Common myeloid progenitor, CD34-positive (primary cell): ENCODE measurements around the gene SF3B3.
A peak's percentile ranks its signal among the peaks of the same experiment; 100 is the strongest.

Experiments
- CTCF ChIA-PET: fragments of 350-600 bp; sonication (Branson Sonifier 250); formaldehyde crosslinking; loops from one replicate; lab custom pipeline; 2021; ENCODE audit warnings: antibody characterized with exemption; lab: Charles Lee
- POLR2A ChIA-PET: fragments of 350-600 bp; sonication (Branson Sonifier 250); formaldehyde crosslinking; loops from one replicate; lab custom pipeline; 2021; ENCODE audit warnings: antibody characterized with exemption; lab: Charles Lee
- DNase-seq, 3 donors: peaks; one replicate each; pipeline versions ENCODE4 v3.0.0 to v3.0.0-alpha.2; 2013
- H3K27ac ChIP-seq, 2 experiments: 1 replicate in 1 of 2; 2 replicates in 1 of 2; pipeline ENCODE4 v1.7.0; 2013; ENCODE audit warnings: inconsistent platforms in 2 of 2, low read length in 2 of 2, mild to moderate bottlenecking in 2 of 2, low read depth in 1 of 2, moderate library complexity in 1 of 2; ENCODE audit not compliant: severe bottlenecking in 2 of 2, insufficient read depth in 1 of 2, poor library complexity in 1 of 2
- H3K27me3 ChIP-seq, 5 experiments: replicated peaks in 2 of 5; 1 replicate in 3 of 5; 2 replicates in 2 of 5; pipeline versions ENCODE4 v1.6.1 to v1.7.0; 2013; ENCODE audit warnings: low read length in 4 of 5, mild to moderate bottlenecking in 2 of 5, moderate library complexity in 2 of 5, inconsistent platforms in 1 of 5; ENCODE audit not compliant: insufficient read depth in 5 of 5, control insufficient read depth in 4 of 5
- H3K36me3 ChIP-seq, 4 experiments: 1 replicate in 2 of 4; 2 replicates in 2 of 4; pipeline versions ENCODE4 v1.6.1 to v1.7.0; 2013; ENCODE audit warnings: low read length in 3 of 4, control low read depth in 1 of 4, mild to moderate bottlenecking in 1 of 4; ENCODE audit not compliant: control insufficient read depth in 4 of 4, insufficient read depth in 4 of 4
- H3K4me1 ChIP-seq, 4 experiments: 1 replicate in 3 of 4; 2 replicates in 1 of 4; pipeline versions ENCODE4 v1.6.1 to v1.7.1; 2013; ENCODE audit warnings: low read length in 3 of 4, mild to moderate bottlenecking in 3 of 4, control low read depth in 1 of 4, inconsistent platforms in 1 of 4, moderate library complexity in 1 of 4; ENCODE audit not compliant: control insufficient read depth in 4 of 4, insufficient read depth in 4 of 4; ENCODE audit errors: control extremely low read depth in 1 of 4
- H3K4me3 ChIP-seq, 7 experiments: 1 replicate in 4 of 7; 2 replicates in 3 of 7; pipeline versions ENCODE4 v1.5.1 to v1.7.0; 2013; ENCODE audit warnings: mild to moderate bottlenecking in 7 of 7, low read length in 6 of 7, moderate library complexity in 6 of 7, inconsistent platforms in 2 of 7, low read depth in 2 of 7, control low read depth in 1 of 7; ENCODE audit not compliant: insufficient read depth in 4 of 7, control insufficient read depth in 1 of 7; ENCODE audit errors: extremely low read depth in 1 of 7
- H3K9me3 ChIP-seq, 5 experiments: 1 replicate in 4 of 5; 2 replicates in 1 of 5; pipeline versions ENCODE4 v1.6.1 to v1.7.1; 2013; ENCODE audit warnings: low read length in 4 of 5, mild to moderate bottlenecking in 2 of 5, inconsistent platforms in 1 of 5, low read depth in 1 of 5, moderate library complexity in 1 of 5; ENCODE audit not compliant: control insufficient read depth in 4 of 5, insufficient read depth in 2 of 5; ENCODE audit errors: control extremely low read depth in 1 of 5
- WGBS: methylation state at CpG from one replicate; pipeline ENCODE4 v1.1.5; 2013; ENCODE audit not compliant: insufficient coverage; 5-methylcytosine and 5-hydroxymethylcytosine counted together

The SF3B3 gene

GRCh38 chr16:70493802-70494201 is 29.8 kb upstream of the SF3B3 start:
- H3K4me3 ChIP-seq = no peak overlapping the region
- H3K4me1 ChIP-seq = peaks cover 0 to 9% (median 2%) of the 10 kb centered on the region in 4 experiments
- no peak for DNase-seq
- 96% methylated on average over 3 of the region's 3 CpGs for WGBS
- H3K27ac ChIP-seq = no peak overlapping the region
- peaks cover 25 to 63% (median 39%) of the 10 kb centered on the region in 4 experiments for H3K36me3 ChIP-seq
- H3K9me3 ChIP-seq = no peaks in the 10 kb centered on the region
- POLR2A ChIA-PET = no interaction called here
- no peaks in the 10 kb centered on the region for H3K27me3 ChIP-seq
- CTCF ChIA-PET = interaction anchor here (1.0 to 1.2 kb wide), 2 partner anchors 10 to 23 kb away, joined by 3 read pairs; no protein-coding TSS in a partner anchor

GRCh38 chr16:70494202-70494770 is 29.3 kb upstream of the SF3B3 start:
- Histone ChIP-seq H3K36me3 (peaks cover 27 to 64% (median 40%) of the 10 kb centered on the region in 4 experiments), H3K4me1 (peaks cover 0 to 9% (median 2%) of the 10 kb centered on the region in 4 experiments), H3K4me3 (no peak overlapping the region), H3K27me3 (no peaks in the 10 kb centered on the region), H3K9me3 (no peaks in the 10 kb centered on the region), H3K27ac (no peak overlapping the region)
- CTCF ChIA-PET = interaction anchor here (0.7 to 1.3 kb wide), 4 partner anchors 11 to 79 kb away, joined by 3 to 4 read pairs (median 4); no protein-coding TSS in a partner anchor
- 100% methylated on average over 4 of the region's 5 CpGs for WGBS
- POLR2A ChIA-PET = interaction anchor here (0.6 kb wide), 1 partner anchor 1439 kb away, joined by 3 read pairs; no protein-coding TSS in a partner anchor
- no peak for DNase-seq

GRCh38 chr16:70494777-70495176 is 28.8 kb upstream of the SF3B3 start:
- Histone ChIP-seq H3K4me3 (no peak overlapping the region), H3K27me3 (no peaks in the 10 kb centered on the region), H3K9me3 (no peaks in the 10 kb centered on the region), H3K4me1 (peaks cover 0 to 9% (median 2%) of the 10 kb centered on the region in 4 experiments), H3K36me3 (peaks cover 25 to 61% (median 41%) of the 10 kb centered on the region in 4 experiments), H3K27ac (no peak overlapping the region)
- ChIA-PET CTCF (interaction anchor here (0.6 to 1.7 kb wide), 4 partner anchors 7 to 80 kb away, joined by 3 to 4 read pairs (median 4); no protein-coding TSS in a partner anchor), POLR2A (interaction anchor here (0.6 kb wide), 1 partner anchor 1439 kb away, joined by 3 read pairs; no protein-coding TSS in a partner anchor)
- no peak for DNase-seq
- 100% methylated on average over 2 of the region's 2 CpGs for WGBS

GRCh38 chr16:70495425-70496182 is 28.0 kb upstream of the SF3B3 start:
- POLR2A ChIA-PET = no interaction called here
- Histone ChIP-seq H3K36me3 (peaks cover 21 to 57% (median 42%) of the 10 kb centered on the region in 4 experiments), H3K4me3 (no peak overlapping the region), H3K9me3 (no peaks in the 10 kb centered on the region), H3K27me3 (no peaks in the 10 kb centered on the region), H3K27ac (no peak overlapping the region), H3K4me1 (peaks cover 0 to 5% (median under 1%) of the 10 kb centered on the region in 4 experiments)
- CTCF ChIA-PET = interaction anchor here (1.3 to 1.7 kb wide), 3 partner anchors 13 to 16 kb away, joined by 4 to 7 read pairs (median 4); no protein-coding TSS in a partner anchor
- 97% methylated on average over 8 of the region's 9 CpGs for WGBS
- no peak for DNase-seq

GRCh38 chr16:70496513-70496912 is 27.1 kb upstream of the SF3B3 start:
- Histone ChIP-seq H3K27me3 (no peaks in the 10 kb centered on the region), H3K36me3 (peaks cover 21 to 60% (median 47%) of the 10 kb centered on the region in 4 experiments), H3K4me3 (no peak overlapping the region), H3K27ac (no peak overlapping the region), H3K4me1 (no peaks in the 10 kb centered on the region), H3K9me3 (no peaks in the 10 kb centered on the region)
- 95% methylated on average over 5 of the region's 6 CpGs for WGBS
- ChIA-PET POLR2A (no interaction called here), CTCF (interaction anchor here (1.6 to 1.7 kb wide), 2 partner anchors 12 to 17 kb away, joined by 4 to 7 read pairs; no protein-coding TSS in a partner anchor)
- no peak for DNase-seq

GRCh38 chr16:70508752-70509151 is 14.9 kb upstream of the SF3B3 start:
- H3K27ac ChIP-seq = no peak overlapping the region
- POLR2A ChIA-PET = interaction anchor here (0.5 to 1.5 kb wide), 2 partner anchors 14 to 132 kb away, joined by 3 to 4 read pairs; partner anchors contain the start of gene COG4
- H3K27me3 ChIP-seq = no peaks in the 10 kb centered on the region
- 8% methylated on average over 3 of the region's 5 CpGs for WGBS
- H3K4me1 ChIP-seq = peaks cover 0 to 7% (median 2%) of the 10 kb centered on the region in 4 experiments
- H3K4me3 ChIP-seq = peak overlapping the region in 1 of 7 experiments; percentile 48
- peaks cover 27 to 63% (median 37%) of the 10 kb centered on the region in 4 experiments for H3K36me3 ChIP-seq
- DNase-seq = peak; percentile 40 to 65 (median 60)
- no peaks in the 10 kb centered on the region for H3K9me3 ChIP-seq
- CTCF ChIA-PET = interaction anchor here (0.8 to 1.8 kb wide), 17 partner anchors 8 to 262 kb away, joined by 3 to 10 read pairs (median 4); partner anchors contain the start of gene COG4
